GM18907 (cell line): ENCODE results near the gene HOXB7.

Source experiments
- ATAC-seq: cut with Tn5 transposase; IDR thresholded peaks from one replicate; pipeline ENCODE4 v1.9.1; 2021; ENCODE audit warnings: mild to moderate bottlenecking, moderate library complexity; ENCODE audit not compliant: unreplicated experiment

The HOXB7 gene

DNA sequence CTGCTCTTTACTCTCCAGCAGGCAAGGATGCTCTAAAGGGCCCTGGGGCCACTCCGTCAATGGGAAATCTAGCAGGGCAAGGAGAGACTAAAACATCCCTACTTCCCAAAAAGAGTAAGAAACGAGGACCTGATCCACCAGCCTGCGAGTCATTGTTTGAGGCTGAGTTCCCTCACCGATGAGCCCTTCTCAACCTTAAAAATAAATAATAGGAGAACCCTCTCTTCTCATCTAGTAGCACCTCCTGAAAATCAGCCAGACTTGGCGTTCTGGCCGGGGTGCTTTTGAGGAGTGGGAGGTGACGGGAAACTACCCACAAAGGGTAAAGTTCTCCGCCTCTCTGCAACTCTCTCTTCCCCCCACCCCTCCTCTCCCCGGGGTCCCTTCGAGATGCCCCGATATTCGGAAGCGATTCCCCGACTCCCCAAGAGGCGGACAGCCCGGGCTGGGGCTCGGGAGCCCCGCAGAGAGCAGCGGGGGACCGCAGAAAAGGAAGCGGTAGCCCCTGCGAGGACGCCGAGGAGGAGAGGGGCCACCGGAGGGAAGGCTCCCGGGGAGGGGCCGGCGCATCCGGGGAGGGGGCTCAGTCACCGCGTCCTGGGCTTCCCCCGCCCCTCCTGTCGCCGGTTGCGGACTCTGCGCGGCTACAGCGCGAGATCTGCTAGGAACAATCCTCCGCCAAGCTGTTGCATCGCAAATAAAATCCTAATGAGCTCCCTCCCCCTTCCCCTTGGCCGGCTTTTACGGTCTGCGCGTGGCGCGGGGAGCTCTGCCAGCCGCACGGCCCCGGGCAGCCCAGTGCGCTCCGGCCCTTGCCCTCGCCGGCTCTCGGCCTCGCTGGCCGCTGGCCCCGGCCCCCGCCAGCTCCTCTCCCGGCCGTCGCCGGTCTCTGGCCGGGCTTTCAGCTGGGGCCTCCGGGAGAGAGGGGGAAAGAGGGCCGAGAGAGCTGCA lies 14.0 kb upstream of the HOXB7 start:
- no peak for ATAC-seq

DNA sequence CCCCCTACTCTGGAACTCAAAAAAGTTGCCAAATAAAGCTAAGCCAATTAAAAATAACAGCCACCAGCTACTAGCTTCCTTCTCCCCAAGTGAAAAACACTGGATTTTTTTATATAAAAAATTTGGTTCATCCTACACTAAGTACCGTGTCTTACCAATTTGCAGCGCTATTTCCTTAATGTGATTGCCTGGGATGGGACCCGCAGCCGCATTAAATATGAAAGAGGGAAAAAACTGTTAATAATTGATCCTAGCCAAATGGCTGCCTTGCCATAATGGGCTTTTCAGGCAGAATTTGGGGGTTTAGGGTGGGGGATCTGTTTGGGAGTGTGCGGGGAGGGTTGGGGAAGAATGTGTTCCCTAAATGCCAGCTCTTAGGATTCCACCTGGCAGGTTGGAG lies 13.3 kb upstream of the HOXB7 start:
- no peak for ATAC-seq

DNA sequence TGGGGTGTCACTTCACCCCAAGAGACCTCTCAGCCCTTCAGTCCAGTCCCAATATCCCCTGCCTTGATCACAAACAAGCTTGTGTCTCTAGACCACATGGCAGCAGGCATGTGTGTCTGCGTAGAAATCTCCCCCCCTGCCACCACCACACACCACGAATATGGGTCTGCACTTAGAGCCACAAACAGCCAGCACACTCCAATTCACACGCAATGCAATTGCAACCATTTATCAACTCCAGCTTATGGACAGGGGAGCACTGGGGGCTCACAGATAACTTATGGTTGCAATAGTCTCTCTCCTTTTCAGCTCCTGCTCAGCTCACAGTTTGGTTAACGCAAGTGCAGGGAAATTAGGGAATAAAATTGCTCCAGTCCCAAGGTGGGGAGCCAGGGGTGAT lies 12.8 kb upstream of the HOXB7 start:
- no peak for ATAC-seq

DNA sequence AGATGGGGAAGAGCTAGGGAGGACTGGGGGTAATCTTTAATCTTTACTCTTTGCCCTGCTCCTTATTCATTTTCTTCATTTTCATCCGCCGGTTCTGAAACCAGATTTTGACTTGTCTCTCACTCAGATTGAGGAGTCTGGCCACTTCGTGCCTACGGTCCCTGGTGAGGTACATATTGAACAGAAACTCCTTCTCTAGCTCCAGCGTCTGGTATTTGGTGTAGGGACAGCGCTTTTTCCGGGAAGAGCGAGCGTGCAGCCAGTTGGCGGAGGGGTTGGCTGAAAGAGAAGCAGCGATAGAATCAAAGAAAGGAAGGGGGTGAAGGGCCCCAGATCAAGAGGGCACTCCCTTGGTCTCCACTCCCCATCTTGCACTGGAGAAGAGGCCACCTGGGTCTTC lies 12.0 kb upstream of the HOXB7 start:
- no peak for ATAC-seq

DNA sequence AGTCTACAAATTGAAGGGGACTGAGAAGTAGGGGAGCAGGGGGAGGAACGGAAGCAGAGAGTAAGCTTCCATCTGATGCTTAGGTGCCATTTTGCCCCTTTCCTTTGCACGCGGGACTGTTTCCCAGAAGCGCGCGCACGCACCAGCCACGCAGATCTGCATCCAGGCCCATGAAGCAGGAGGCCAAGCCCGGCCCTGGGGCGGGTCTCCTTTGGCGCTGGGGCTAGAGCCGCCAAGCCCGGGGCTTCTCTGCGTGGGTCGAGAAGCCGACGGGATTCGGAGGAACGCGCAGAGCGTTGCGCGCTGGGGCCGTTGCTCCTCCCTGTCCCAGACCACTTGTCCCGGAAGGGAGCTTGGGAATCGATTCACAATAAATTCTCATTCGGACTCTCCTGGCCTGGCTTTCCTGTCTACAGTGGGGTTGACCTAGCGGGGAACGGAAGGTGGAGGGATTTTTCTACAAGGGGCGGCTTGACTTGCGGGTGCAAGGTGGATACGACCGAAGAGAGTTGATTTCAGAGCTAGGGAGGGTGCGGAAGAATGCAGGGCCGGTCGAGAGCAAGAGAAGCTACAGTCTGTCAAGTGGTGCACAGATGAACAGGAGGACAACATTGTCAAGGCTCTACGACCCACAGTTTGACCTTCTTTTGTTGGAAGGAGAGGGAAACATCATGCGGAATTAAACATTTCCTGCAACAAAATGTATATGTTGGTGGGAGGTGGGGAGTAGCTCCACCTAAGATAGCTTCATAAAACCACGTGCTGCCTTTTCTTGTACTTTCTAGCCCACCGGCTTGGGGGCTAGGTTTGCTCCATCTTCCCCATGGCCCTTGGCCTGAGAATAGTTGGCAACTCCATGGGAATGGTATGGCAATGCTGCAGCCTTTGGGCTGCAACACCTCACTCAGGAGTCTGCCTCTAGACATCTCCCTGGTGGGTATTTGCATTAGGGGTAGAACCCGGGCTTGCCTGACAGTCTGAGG lies 10.9 kb upstream of the HOXB7 start:
- ATAC-seq: no peak

DNA sequence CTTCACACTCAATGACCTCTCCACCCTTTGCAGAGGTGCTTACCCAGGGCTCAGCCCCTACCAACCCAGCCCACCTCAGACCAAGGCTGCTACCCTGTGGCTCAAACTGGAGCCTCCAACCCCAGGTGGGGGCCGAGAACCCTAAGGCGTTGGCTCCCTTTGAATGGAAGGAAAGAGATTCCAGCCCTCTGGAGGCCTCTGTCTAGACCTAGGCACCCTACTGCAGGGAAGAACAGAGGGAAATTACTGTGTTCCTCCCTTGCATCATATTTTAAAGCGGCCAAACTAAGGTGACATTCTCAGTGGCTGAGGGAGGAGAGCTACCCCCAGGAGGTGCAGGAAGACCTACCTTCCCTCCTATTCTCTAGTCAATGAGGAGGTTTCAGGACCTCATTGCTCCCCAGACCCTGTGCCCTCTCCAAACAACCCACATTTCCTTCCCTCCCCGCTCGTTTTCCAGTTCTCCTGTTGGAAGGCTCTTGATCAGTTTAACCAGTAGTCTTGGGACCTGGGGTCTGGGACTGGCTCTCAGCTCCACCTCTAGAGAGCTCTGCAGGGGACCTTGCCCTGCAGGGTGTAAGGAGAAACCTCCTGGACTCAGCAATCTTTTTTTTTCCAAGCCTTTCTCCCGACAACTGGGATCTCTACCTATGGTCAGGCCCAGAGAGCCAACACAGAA lies 9.8 kb upstream of the HOXB7 start:
- ATAC-seq: no peak

DNA sequence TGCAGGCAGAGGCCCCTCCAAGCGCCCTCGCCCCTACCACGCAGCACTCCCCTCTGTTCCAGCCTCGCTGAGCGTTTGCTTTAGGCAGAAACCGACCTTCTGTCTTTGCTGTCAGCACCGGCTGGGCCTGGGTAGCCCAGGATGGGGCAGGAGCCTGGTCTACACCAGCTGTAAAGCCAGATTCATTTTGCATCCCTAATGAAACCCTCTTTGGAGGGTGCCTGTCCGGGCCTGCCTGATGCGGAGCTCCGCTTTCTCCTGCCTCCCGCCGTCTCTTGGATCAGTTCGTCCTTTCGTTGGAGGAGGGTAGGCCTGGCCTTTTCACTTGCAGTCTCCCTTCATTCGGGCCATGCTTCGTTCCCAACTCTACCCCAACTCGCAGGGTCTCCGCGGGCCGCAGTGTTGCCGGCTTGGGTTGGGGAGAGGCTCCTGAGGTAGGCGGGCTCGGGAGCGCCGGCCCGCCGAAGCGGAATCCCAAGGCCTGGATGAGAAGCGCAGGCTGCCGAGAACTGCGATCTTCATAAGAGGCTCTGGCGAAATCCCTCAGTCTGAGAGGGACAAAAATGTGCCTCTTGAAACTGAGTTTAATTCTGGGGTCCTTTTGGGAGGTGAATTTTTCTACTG lies 9.1 kb upstream of the HOXB7 start:
- no peak for ATAC-seq

DNA sequence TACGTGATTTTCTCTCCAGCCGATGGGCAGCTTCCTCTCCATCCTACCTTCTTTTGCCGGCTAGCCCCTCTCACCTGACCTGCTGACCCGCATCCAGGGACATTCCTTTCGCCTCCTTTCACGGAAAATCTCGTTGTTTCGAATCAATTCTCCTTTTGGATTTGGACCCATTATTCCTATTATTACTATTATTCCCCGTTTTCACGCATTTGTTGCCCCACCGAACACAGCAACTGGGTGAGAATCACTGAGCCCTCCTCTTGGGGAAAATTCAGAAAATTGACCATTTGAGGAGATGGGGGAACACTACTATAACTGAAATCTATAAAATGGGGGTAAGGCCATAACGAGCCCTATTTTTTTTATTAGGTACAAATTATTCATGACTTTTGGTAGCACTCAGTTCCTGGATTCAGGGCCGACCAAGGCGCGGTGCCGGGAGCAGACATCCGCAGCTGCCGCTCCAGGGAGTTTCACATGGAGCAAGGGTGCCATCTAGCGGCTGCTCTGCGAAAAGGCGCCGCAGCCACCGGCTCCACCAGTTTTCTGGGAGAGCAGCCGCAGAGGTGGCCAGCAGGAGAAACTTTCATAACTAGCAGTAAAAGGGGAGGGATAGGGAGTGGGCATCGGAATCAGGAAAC lies 7.6 kb upstream of the HOXB7 start:
- no peak for ATAC-seq

DNA sequence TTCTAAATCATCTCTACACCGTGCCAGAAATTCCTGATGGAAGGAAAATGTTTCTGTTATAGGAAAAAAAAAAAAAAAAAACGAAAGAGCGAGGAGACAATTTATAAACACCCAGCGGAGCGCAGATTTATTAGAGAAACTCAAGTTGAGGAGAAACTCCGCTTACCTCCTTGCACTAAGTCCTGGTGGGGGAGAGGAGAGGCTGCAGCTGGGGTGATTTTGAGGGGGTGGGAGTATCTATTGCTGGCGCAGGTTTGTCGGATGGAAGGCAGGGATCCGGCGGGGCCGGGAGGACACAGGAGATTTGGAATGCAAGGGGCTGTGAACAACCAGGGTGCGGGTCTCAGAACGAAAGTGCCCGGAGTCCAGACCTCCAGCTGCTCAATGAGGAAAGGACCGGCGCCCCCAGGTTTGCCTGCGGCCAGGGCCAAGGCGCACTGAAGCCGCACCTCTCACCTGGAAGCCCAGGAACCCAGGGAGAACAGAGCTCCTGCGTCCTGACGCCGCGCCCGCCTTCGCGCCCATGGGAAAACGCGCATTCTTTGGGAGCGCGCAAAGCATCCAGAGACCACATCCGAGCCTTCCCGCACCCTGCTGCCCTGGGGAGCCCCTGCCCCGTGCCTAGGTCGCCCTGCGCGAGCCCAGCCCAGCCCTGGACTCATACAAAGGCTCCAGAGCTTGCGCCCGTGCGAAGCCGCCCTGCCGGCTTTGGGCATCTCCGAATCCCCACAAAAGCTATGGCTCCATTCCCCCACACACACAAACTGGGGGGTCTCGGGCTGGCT lies 6.8 kb upstream of the HOXB7 start:
- ATAC-seq: no peak

DNA sequence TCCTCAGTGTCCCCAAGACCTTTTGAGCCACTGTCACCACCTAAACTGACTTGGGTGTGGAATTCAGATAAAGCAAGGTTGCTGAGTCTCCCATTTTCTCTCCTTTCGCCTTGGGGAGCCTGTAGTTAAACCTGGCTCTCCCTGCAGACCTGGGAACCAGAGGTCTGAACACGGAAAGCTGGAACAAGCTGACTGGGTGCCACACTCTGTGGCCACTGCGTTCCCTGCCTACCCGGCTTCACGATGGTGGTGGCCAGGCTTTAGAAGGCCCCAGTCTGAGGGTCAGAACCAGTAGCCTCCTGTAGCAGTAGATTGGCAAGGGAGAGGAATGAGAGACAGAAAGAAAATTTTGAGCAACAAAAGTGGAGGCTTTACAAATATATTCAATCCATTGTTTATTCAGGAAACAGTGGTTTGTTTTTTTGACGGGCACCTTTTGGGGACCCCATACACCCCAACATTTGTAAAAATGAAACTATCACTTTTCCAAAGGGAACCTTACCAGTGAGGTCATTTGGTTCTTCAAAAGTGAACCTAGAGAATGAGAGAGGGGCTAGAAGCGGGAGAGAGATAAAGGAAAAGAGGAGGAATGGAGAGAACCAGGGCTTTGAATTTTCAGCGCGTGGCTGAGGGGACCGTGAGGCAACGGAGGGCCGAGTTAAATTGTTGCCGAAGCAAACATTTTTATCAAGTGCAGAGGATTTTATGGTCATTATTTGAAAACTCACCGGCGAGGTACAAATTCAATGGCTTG lies 6.1 kb upstream of the HOXB7 start:
- no peak for ATAC-seq

DNA sequence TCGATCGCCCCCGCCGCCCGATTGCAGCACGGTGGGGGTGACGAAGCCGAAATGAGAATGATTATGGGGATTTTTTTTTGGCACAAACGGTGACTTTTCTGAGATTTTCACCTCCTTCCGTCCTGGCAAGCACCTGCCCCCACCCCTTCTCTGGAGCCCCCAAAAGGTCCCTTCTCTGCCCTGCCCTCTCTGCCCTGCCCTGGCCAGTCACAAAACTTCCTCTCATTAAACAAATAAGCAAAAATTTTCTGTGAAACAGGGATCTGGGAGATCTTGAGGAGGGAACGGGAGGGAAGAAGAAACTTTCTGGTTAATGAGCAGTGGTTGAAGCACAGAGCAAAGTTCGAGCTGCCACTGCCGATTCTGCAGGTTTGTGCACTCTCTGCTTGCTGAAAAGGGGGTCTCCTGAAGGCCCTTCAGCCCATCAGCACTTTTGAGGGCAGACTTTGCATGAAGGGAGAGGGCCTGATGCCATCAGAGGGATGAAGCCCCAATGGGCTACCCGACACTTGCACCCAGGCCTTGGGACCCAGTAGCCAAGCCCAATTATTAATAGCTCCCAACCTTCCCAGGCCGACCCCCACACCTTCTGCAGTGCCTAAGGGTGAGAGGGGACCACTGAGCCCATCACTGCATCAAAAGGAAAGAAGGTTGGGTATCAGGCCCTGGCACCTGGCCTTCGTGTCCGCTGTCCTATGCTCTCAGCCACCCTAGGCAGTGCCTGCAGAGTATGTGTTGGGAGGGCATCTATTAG lies 5.3 kb upstream of the HOXB7 start:
- ATAC-seq: no peak

DNA sequence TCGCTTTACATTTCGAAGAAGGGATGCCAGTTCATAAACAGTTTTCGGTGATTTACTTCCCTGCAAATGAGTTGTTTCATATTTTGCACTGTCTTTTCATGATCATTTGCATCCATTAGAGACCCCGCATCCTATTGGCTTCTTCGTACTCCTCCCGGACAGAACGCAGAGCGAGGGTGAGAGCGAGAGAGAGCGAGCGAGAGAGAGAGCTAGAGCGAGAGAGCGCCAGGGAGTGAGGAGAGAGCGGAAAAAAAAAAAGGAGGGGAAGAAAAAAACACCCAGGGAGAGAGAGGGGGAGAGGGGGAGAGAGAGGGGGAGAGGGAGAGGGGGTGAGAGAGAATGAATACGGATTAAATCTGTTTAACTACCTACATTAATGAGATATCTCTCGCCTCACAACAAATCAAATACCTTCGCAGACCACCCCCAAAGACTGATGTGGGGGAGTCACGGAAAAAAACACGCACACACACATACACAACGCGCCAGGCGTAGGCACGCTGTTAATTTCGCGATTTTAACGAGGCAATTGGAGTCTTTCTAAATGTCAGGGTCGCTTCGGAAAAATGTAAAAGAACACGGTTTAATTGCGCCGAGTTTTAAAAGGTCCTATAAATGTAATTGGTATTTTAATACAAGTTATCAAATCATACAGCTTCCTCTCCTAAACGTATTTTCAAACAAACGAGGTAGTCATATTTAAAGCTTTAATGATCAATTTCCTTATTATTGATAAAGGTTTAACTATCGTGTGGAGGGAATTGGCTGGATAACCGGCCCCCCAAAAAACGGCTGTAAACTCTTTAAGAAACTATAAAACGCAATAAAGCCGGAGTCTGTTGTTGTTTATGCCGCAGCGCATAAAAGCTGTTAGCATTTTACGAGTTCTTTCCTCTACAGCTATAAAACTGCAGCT lies 4.5 kb upstream of the HOXB7 start, which contains the start of gene HOXB8:
HOXB8 (minus strand) TSS at position 246 of the 916 bp plus-strand sequence. CDS start 588 bp downstream, outside the sequence.
- no peak for ATAC-seq

DNA sequence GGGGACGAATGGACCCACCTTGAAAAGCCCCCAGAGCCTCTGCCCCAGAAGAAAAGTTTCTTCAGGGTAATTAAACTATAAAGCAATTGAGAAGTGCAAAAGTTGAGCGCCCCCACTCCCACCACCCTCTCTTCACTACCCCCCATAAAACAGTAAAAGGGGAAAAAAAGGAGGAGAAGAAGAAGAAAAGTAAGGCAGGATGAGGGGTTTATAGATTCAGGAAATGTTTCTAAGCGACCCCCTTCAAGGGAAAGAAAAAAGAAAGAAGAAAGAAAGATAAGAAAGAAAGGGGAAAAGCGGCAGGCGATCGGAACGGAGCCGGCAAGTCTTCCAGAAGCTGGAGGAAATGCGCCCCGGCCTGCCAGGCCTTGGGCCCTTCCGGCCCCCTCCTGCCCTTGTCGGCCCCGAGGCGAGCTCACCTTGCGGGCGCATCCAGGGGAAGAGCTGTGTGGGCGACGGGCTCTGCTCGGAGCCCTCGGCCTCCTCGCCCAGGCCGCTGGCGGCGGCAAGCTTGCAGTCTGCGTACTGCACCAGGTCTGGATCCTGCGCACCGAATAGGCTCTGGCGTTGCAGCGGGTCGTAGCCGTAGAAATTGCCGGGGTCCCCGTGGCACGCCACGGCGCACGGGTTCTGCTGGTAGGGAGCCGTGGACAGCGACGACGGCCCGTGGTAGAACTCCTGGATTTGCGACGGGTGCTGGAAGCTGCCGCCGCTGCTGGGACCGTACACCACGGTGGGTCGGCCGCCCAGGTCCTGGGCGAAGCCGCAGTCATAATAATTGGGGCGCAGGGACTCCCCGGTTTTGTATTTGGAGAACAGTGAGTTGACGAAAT lies 3.3 kb upstream of the HOXB7 start:
- no peak for ATAC-seq

DNA sequence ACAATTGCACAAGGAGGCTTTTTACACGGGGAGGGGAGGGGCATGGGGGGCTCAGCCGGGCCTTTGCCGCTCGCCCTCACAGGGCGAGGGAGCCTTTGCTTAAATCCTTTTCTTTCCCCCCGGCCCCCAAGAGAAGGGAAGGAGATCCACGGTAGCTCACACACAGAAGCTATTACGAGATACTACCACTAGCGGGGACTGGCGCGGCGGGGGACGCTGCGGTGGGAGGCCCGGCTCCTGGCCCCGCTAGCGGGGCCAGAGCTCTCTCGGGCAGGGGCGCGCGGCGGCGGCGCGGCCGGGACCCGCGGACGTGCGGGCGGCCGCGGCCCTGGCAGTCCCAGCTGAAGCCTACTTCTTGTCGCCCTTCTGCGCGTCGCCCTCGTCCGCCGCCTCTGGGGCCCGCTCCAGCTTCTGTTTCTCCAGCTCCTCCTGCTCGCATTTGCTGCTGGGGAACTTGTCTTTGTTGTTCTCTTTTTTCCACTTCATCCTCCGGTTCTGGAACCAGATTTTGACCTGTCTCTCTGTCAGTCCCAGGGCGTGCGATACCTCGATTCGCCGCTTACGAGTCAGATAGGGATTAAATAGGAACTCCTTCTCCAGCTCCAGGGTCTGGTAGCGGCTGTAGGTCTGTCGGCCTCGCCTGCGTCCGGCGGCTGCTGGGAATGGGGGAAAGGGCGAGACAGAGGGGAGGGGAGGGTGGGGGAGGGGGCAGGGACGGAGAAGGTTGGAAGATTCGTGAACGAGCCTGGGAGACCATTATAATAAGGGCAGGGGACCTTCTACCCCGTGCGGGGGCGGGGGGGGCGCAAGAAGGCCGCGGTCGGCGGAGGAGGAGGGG lies 2.3 kb upstream of the HOXB7 start:
- no peak for ATAC-seq

DNA sequence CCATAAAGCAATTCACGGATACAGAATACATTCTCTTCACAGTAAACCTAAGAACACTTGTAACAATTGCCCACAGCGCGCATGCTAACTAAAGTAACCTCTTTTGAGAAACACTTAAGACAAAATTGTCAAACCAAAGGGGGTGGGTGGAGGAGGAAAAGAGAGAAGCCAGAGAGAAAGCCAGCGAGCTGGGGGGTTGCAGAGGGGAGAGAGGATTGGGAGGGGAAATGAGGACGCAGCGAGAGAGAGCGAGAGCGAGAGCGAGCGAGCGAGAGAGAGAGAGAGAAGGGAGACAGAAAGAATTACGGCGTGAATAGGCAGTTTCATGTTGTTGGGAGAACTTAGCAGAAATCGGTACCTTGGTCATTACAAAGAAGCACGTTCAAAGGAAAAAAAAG lies 1.6 kb upstream of the HOXB7 start:
- no peak for ATAC-seq
